K562 treated with DMSO at 1 percent for 4 hours (cell line): ENCODE measurements around the gene PPM1G. TPM values are rescaled to one million over a fixed set of nuclear protein-coding genes. Genes with fewer than 3 reads are reported as not detected.

Experiments used
- total RNA-seq: library from RNA; unstranded; fragments of 300-600 nt; gene quantifications from 2 replicates; pipeline ENCODE4 v1.2.3, GENCODE V29; 2022; ENCODE audit not compliant: insufficient read depth

The PPM1G gene
- 126 and 139 TPM in 2 replicates for total RNA-seq

GRCh38 chr2:27409321-27410073 lies at the start of gene PPM1G:
TSS of gene PPM1G (minus strand) at chr2:27409591. CDS start at chr2:27409422, 169 bp downstream.

GRCh38 chr2:27441958-27442919 lies 32.8 kb upstream of the PPM1G start, which contains the start of gene KRTCAP3:
TSS of gene KRTCAP3 (plus strand) at chr2:27442381. CDS start at chr2:27442413, 32 bp downstream.

GRCh38 chr2:27428213-27428977 lies 19.0 kb upstream of the PPM1G start, which contains the start of gene NRBP1:
TSS of gene NRBP1 (plus strand) at chr2:27428631. CDS start at chr2:27433274, 4,643 bp downstream.

GRCh38 chr2:27380626-27381545 lies 28.5 kb downstream of the PPM1G start, which contains the start of gene ZNF513:
TSS of gene ZNF513 (minus strand) at chr2:27380734. CDS start at chr2:27380526, 208 bp downstream.

GRCh38 chr2:27370026-27370815 lies 39.2 kb downstream of the PPM1G start, which contains the start of the genes EIF2B4 and SNX17:
TSS of gene EIF2B4 (minus strand) at chr2:27370338. CDS start at chr2:27370314, 24 bp downstream.
TSS of gene SNX17 (plus strand) at chr2:27370616. CDS start at chr2:27370744, 128 bp downstream.

GRCh38 chr2:27356382-27357181 lies 52.8 kb downstream of the PPM1G start, which contains the start of gene GTF3C2:
TSS of gene GTF3C2 (minus strand) at chr2:27356764. CDS start at chr2:27343554, 13,210 bp downstream.

Other genes starting within 250 kb of the PPM1G start
- 87.2 and 192 TPM in 2 replicates for gene ATRAID, start 197.6 kb downstream of the PPM1G start, total RNA-seq
- gene SLC5A6, start 197.3 kb downstream of the PPM1G start, total RNA-seq = 36.2 and 42.0 TPM in 2 replicates
- gene CAD, start 192.2 kb downstream of the PPM1G start, total RNA-seq = 56.2 and 60.6 TPM in 2 replicates
- gene SLC30A3, start 146.5 kb downstream of the PPM1G start, total RNA-seq = 0.60 and 1.5 TPM in 2 replicates
- not detected in 2 replicates for gene DNAJC5G, start 134.2 kb downstream of the PPM1G start, total RNA-seq
- not detected in 2 replicates for gene TRIM54, start 127.2 kb downstream of the PPM1G start, total RNA-seq
- 5.5 and 7.0 TPM in 2 replicates for gene UCN, start 101.1 kb downstream of the PPM1G start, total RNA-seq
- 62.7 and 64.9 TPM in 2 replicates for gene MPV17, start 86.5 kb downstream of the PPM1G start, total RNA-seq
- 36.2 and 43.2 TPM in 2 replicates for gene GTF3C2, start 52.8 kb downstream of the PPM1G start, total RNA-seq
- gene EIF2B4, start 39.3 kb downstream of the PPM1G start, total RNA-seq = 46.9 and 57.9 TPM in 2 replicates
- 72.9 and 81.1 TPM in 2 replicates for gene SNX17, start 39.0 kb downstream of the PPM1G start, total RNA-seq
- gene ZNF513, start 28.9 kb downstream of the PPM1G start, total RNA-seq = 10.0 and 12.0 TPM in 2 replicates
- 56.6 and 73.3 TPM in 2 replicates for gene NRBP1, start 19.0 kb upstream of the PPM1G start, total RNA-seq
- gene KRTCAP3, start 32.8 kb upstream of the PPM1G start, total RNA-seq = 1.9 TPM in 2 replicates
- gene IFT172, start 80.2 kb upstream of the PPM1G start, total RNA-seq = 7.5 and 11.8 TPM in 2 replicates
- 19.7 and 20.8 TPM in 2 replicates for gene FNDC4, start 85.6 kb upstream of the PPM1G start, total RNA-seq
- gene GCKR, start 87.2 kb upstream of the PPM1G start, total RNA-seq = 0.75 TPM in 1 of 2 replicates, not detected in the other
- 20.0 and 39.5 TPM in 2 replicates for gene ZNF512, start 173.5 kb upstream of the PPM1G start, total RNA-seq
- gene CCDC121, start 219.4 kb upstream of the PPM1G start, total RNA-seq = 3.4 and 4.4 TPM in 2 replicates
- 37.4 and 38.0 TPM in 2 replicates for gene GPN1, start 219.5 kb upstream of the PPM1G start, total RNA-seq